Endometrium (tissue), 2 donors: ENCODE measurements around the gene EPHA10.

Source experiments
- FAIRE-seq: peaks from 2 replicates; lab custom pipeline; 2012; peaks lifted over from hg19 to GRCh38; lab: Jason Lieb, UNC
- donor health status: control.
- donor health status: control.

The EPHA10 gene

GRCh38 chr1:37734629-37735591 lies 30.0 kb downstream of the EPHA10 start:
- no peak for FAIRE-seq

- FAIRE-seq: no peak
Measured at GRCh38 chr1:37732111-37732780, 32.7 kb downstream of the EPHA10 start.

GRCh38 chr1:37731312-37732019 lies 33.5 kb downstream of the EPHA10 start:
- no peak for FAIRE-seq

GRCh38 chr1:37730376-37730775 lies 34.5 kb downstream of the EPHA10 start:
- FAIRE-seq: no peak

- FAIRE-seq: no peak
Measured at GRCh38 chr1:37728416-37728815, 36.5 kb downstream of the EPHA10 start.

GRCh38 chr1:37726751-37727585 lies 38.0 kb downstream of the EPHA10 start:
- no peak for FAIRE-seq

- no peak for FAIRE-seq
Measured at GRCh38 chr1:37725851-37726613, 38.9 kb downstream of the EPHA10 start.

- FAIRE-seq: no peak
Measured at GRCh38 chr1:37724575-37724974, 40.3 kb downstream of the EPHA10 start.

- FAIRE-seq: no peak
Measured at GRCh38 chr1:37723390-37724078, 41.4 kb downstream of the EPHA10 start.

- no peak for FAIRE-seq
Measured at GRCh38 chr1:37723072-37723389, 41.9 kb downstream of the EPHA10 start.

- no peak for FAIRE-seq
Measured at GRCh38 chr1:37722181-37723071, 42.5 kb downstream of the EPHA10 start.

GRCh38 chr1:37721565-37721964 lies 43.4 kb downstream of the EPHA10 start:
- no peak for FAIRE-seq

GRCh38 chr1:37720231-37721130 lies 44.4 kb downstream of the EPHA10 start:
- FAIRE-seq: no peak

- FAIRE-seq: no peak
Measured at GRCh38 chr1:37719572-37720195, 45.2 kb downstream of the EPHA10 start.

- no peak for FAIRE-seq
Measured at GRCh38 chr1:37718901-37719571, 45.9 kb downstream of the EPHA10 start.

- FAIRE-seq: no peak
Measured at GRCh38 chr1:37718181-37718900, 46.6 kb downstream of the EPHA10 start.

GRCh38 chr1:37717631-37718030 lies 47.3 kb downstream of the EPHA10 start:
- FAIRE-seq: no peak
